Measurements from ENCODE around the gene PITPNM1.

The PITPNM1 gene

GRCh38 chr11:67502328-67502979 lies 2.7 kb downstream of the PITPNM1 start:
- H3K36me3 ChIP-seq (ENCODE audit: insufficient read depth, low read length) = no peaks in the 10 kb centered on the region
- DNase-seq (ENCODE audit: low read depth, low spot score) = no peak
- no peak overlapping the region for H3K4me3 ChIP-seq
- no peak overlapping the region for H3K27ac ChIP-seq
- TF ChIP-seq EZH2 (IDR thresholded peaks at IDR 0.05) = no peak
- no peak for TF ChIP-seq FOXP2 (optimal IDR thresholded peaks at IDR 0.05; ENCODE audit: control extremely low read depth, extremely low read length, insufficient read depth)
- no peak for TF ChIP-seq POLR2AphosphoS5 (IDR thresholded peaks at IDR 0.05; ENCODE audit: borderline replicate concordance, low read depth, low read length)
- H3K9ac ChIP-seq (ENCODE audit: insufficient read length) = no peak overlapping the region
- no peaks in the 10 kb centered on the region for H3K9me3 ChIP-seq (ENCODE audit: low read depth, low read length)

DNA sequence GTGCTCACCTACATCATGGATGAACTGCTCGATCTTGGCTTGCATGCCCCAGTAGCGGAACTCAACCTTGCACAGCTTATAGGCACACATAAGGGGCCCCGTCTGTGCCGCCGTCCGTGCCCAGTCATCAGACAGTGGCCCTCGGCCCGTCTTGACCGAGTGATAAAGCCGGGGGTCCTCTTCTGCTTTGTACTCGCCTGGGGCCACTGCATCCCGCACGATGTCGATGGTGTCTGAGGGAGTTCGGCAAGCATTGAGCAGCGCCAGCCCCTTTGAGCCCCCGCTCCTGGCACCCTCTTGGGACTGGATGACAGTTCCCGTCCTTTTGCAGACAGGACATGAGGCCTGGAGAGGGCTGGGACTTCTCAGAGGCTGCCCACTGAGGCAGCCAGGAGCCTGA lies 3.3 kb downstream of the PITPNM1 start:
- H3K9me3 ChIP-seq (ENCODE audit: low read depth, low read length) = no peaks in the 10 kb centered on the region
- H3K27ac ChIP-seq = no peak overlapping the region
- no peak overlapping the region for H3K9ac ChIP-seq (ENCODE audit: insufficient read length)
- TF ChIP-seq EZH2 (IDR thresholded peaks at IDR 0.05) (no peak), POLR2AphosphoS5 (IDR thresholded peaks at IDR 0.05; ENCODE audit: borderline replicate concordance, low read depth, low read length) (no peak), FOXP2 (optimal IDR thresholded peaks at IDR 0.05; ENCODE audit: control extremely low read depth, extremely low read length, insufficient read depth) (no peak)
- H3K4me3 ChIP-seq = no peak overlapping the region
- H3K36me3 ChIP-seq (ENCODE audit: insufficient read depth, low read length) = no peaks in the 10 kb centered on the region
- no peak for DNase-seq (ENCODE audit: low read depth, low spot score)

DNA sequence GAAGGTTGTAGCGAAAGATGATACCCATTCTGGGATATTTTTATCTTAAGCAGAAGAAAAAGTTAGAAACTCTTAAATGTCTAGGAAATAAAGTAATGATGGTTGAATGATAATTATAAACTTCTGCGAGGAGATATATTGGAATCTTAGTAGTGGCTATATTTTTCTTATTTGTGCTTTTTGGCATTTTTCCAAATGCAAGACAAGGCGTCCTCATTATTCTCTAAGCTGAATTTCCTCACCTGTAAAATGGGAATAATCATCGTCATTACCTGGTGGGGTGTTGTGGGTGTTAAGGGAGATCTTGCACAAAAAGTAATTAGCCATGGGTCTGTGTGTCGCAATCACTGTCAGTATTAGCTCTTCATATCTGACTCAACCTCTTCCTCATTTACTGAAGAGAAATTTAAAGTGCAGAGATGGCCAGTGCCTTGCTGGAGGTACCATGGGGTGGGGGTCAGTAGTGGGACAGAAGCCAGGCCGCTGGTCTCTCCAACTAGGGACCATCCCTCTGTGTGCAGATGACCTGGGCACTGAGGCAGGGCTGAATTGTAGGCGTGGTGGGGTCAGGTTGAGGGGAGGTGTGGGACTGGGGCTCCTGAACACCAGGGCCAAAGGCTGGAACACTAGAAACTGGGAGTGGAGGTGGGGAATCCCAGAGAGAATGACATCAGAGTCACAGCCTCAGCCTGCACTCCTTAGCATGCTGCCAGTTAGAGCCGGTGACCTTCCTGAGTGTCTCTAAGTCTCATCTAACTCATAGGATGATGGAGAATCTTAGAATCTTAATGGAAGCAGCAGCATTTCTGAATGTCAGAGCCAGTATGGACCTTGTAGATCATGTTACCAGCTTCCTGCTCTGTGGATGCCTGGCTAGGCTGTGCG lies 4.1 kb downstream of the PITPNM1 start:
- DNase-seq (ENCODE audit: low read depth, low spot score) = no peak
- TF ChIP-seq EZH2 (IDR thresholded peaks at IDR 0.05) (no peak), POLR2AphosphoS5 (IDR thresholded peaks at IDR 0.05; ENCODE audit: borderline replicate concordance, low read depth, low read length) (no peak), FOXP2 (optimal IDR thresholded peaks at IDR 0.05; ENCODE audit: control extremely low read depth, extremely low read length, insufficient read depth) (no peak)
- H3K4me3 ChIP-seq = no peak overlapping the region
- H3K9me3 ChIP-seq (ENCODE audit: low read depth, low read length) = no peaks in the 10 kb centered on the region
- no peak overlapping the region for H3K27ac ChIP-seq
- no peaks in the 10 kb centered on the region for H3K36me3 ChIP-seq (ENCODE audit: insufficient read depth, low read length)
- H3K9ac ChIP-seq (ENCODE audit: insufficient read length) = no peak overlapping the region

- Histone ChIP-seq H3K36me3 (ENCODE audit: insufficient read depth, low read length) (no peaks in the 10 kb centered on the region), H3K27ac (no peak overlapping the region), H3K4me3 (no peak overlapping the region), H3K9ac (ENCODE audit: insufficient read length) (no peak overlapping the region), H3K9me3 (ENCODE audit: low read depth, low read length) (no peaks in the 10 kb centered on the region)
- DNase-seq (ENCODE audit: low read depth, low spot score) = no peak
- TF ChIP-seq POLR2AphosphoS5 (IDR thresholded peaks at IDR 0.05; ENCODE audit: borderline replicate concordance, low read depth, low read length) = no peak; the same call in 1 of the 2 replicates
- TF ChIP-seq FOXP2 (optimal IDR thresholded peaks at IDR 0.05; ENCODE audit: control extremely low read depth, extremely low read length, insufficient read depth) = no peak
These were observed 4.7 kb downstream of the PITPNM1 start for GRCh38 chr11:67500484-67500821.

GRCh38 chr11:67499808-67500483 lies 5.2 kb downstream of the PITPNM1 start:
- no peaks in the 10 kb centered on the region for H3K36me3 ChIP-seq (ENCODE audit: insufficient read depth, low read length)
- DNase-seq (ENCODE audit: low read depth, low spot score) = no peak
- TF ChIP-seq FOXP2 (optimal IDR thresholded peaks at IDR 0.05; ENCODE audit: control extremely low read depth, extremely low read length, insufficient read depth) (no peak), POLR2AphosphoS5 (IDR thresholded peaks at IDR 0.05; ENCODE audit: borderline replicate concordance, low read depth, low read length) (no peak; the same call in 1 of the 2 replicates), EZH2 (IDR thresholded peaks at IDR 0.05) (no peak)

GRCh38 chr11:67498544-67498972 lies 6.6 kb downstream of the PITPNM1 start:
- DNase-seq (ENCODE audit: low read depth, low spot score) = no peak
- no peaks in the 10 kb centered on the region for H3K36me3 ChIP-seq (ENCODE audit: insufficient read depth, low read length)
- no peak overlapping the region for H3K9ac ChIP-seq (ENCODE audit: insufficient read length)
- H3K4me3 ChIP-seq = no peak overlapping the region
- TF ChIP-seq EZH2 (IDR thresholded peaks at IDR 0.05) (no peak), FOXP2 (optimal IDR thresholded peaks at IDR 0.05; ENCODE audit: control extremely low read depth, extremely low read length, insufficient read depth) (no peak), POLR2AphosphoS5 (IDR thresholded peaks at IDR 0.05; ENCODE audit: borderline replicate concordance, low read depth, low read length) (no peak)
- H3K27ac ChIP-seq = no peak overlapping the region
- no peaks in the 10 kb centered on the region for H3K9me3 ChIP-seq (ENCODE audit: low read depth, low read length)

More at GRCh38 chr11:67499808-67500483, 5.2 kb downstream of the PITPNM1 start:
- no peak overlapping the region for H3K27ac ChIP-seq
- no peak overlapping the region for H3K9ac ChIP-seq (ENCODE audit: insufficient read length)
- no peak overlapping the region for H3K4me3 ChIP-seq
- no peaks in the 10 kb centered on the region for H3K9me3 ChIP-seq (ENCODE audit: low read depth, low read length)

DNA sequence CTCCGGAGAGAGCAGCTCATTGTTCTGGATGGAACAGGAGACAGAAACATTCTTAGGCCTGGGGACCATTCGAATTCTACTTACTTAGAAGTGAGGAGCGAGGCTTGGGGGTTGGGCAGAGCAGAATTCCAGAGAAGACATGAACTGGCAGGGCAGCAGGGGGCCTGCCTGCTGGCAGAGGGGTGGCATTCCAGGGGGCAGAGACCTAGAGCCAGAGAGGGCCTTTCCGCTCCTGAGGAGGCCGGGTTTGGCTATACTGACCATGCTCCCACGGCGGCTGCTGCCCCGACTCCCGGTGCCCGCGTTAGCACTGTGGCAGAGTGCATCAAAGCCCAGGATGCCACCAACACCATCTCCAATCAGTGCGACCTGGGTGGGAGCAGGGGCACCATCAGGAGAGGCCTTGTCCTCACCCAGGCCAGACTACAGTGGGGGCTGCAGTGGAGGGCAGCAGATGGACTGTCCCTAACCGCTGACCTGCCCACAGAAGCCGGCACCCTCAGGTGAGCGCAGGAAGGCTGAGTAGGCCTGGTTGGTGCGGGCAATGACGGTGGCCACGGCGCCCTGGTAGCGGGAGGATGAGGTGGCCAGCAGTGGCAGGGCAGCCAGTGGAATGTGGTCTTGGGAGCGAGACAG lies 7.4 kb downstream of the PITPNM1 start:
- H3K36me3 ChIP-seq (ENCODE audit: insufficient read depth, low read length) = no peaks in the 10 kb centered on the region; the same call in 1 of the 2 replicates
- no peak for DNase-seq (ENCODE audit: low read depth, low spot score)
- no peaks in the 10 kb centered on the region for H3K9me3 ChIP-seq (ENCODE audit: low read depth, low read length)
- H3K4me3 ChIP-seq = no peak overlapping the region
- no peak overlapping the region for H3K9ac ChIP-seq (ENCODE audit: insufficient read length)
- no peak for TF ChIP-seq POLR2AphosphoS5 (IDR thresholded peaks at IDR 0.05; ENCODE audit: borderline replicate concordance, low read depth, low read length)
- no peak for TF ChIP-seq FOXP2 (optimal IDR thresholded peaks at IDR 0.05; ENCODE audit: control extremely low read depth, extremely low read length, insufficient read depth)
- TF ChIP-seq EZH2 (IDR thresholded peaks at IDR 0.05) = no peak
- H3K27ac ChIP-seq = no peak overlapping the region

- H3K4me3 ChIP-seq = no peak overlapping the region
- H3K9me3 ChIP-seq (ENCODE audit: low read depth, low read length) = no peaks in the 10 kb centered on the region
- TF ChIP-seq EZH2 (IDR thresholded peaks at IDR 0.05) (no peak), FOXP2 (optimal IDR thresholded peaks at IDR 0.05; ENCODE audit: control extremely low read depth, extremely low read length, insufficient read depth) (no peak), POLR2AphosphoS5 (IDR thresholded peaks at IDR 0.05; ENCODE audit: borderline replicate concordance, low read depth, low read length) (no peak)
- DNase-seq (ENCODE audit: low read depth, low spot score) = no peak
- no peak overlapping the region for H3K27ac ChIP-seq
- H3K9ac ChIP-seq (ENCODE audit: insufficient read length) = no peak overlapping the region
- no peaks in the 10 kb centered on the region; the same call in 1 of the 2 replicates for H3K36me3 ChIP-seq (ENCODE audit: insufficient read depth, low read length)
These were observed 9.1 kb downstream of the PITPNM1 start for GRCh38 chr11:67496113-67496512.

Data from SK-N-MC (cell line).